ENCODE results near the gene RASSF8.
"Not testable (repeated sequence)": the region's sequence is repeated elsewhere in the genome, so short reads cannot be mapped to it uniquely, and the experiment has no call there.

RASSF8 gene

DNA sequence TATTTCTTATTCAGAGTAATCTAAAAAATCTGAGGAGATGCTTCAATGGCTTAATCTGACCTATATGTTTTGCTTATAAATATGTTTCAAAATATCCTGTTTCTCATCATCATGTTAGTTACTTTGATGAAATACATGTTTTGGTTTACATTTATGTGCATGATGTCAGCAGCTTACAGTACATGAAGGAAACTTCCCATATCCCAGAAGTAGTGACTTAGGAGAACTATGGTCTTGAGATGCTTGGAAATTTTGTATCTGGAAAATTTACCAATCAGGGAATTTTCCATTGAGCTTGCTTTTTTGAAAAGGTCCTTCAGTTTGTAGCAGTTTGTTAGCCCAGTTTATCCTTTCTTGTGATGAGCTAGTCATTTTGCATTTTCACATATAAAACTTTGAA, 73.3 kb downstream of the RASSF8 start:
- DNase-seq = no peak

DNA sequence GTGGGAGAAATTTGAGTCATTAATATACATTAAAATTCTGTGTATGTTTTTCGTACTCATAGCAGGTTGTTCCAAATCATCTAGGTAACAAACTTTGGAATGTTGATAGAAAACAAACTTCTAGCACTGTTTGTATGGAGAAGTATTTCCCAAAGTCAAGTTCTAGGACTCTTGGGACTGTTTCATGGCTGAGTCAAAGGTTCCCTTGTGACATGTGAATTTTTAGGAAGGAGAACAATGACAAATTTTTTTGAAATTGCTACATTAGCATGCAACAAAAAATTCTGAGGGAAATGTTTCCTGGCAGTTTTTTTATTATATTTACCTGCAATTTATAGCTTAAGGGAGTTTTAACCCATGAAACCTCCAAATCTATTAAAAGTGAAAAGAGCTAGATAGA, 73.8 kb downstream of the RASSF8 start:
- DNase-seq = no peak

DNA sequence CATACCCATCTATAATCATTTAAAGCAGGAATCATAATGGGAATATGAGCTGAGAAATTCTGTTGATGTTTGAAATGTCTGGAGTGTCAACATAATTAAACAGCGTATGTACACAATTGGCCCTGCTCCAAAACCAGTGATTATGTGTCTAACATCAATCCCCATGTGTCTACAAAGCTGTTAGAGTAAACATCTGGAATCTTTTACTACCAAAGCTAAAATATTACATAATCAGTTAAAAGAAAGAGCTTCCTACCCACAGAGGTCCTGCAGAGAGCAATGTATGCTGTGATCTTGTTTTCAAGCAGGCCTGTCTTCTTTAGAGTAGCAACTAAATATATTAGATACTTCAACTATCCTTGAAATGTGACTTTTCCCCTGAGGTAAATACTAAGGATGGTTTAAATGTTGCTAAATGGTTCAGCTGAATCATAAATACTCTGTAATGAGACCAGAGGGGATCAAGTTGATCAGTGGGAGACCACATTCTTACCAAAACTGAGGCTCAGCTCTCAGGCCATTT, 74.3 kb downstream of the RASSF8 start:
- no peak for DNase-seq

- no peak for DNase-seq
Measured at GRCh38 chr12:26034371-26035142, 76.1 kb downstream of the RASSF8 start.

DNA sequence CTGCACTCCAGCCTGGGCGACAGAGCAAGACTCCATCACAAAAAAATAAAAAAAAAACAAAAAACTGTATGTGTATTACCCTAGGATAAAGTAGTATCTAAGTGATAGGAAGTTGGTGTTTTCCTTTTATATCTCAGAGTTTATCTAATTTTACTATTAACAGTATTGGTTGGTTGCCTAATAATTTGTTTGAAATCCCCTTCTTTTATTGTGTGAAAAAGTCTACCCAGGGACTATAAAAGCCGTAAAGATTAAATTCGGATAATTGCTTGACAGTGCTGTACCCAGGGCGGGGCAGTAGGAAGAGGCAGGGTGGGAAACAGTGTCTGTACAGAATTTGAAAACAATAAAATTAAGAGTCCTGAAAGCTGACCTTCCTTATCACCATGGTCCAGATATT, 78.4 kb downstream of the RASSF8 start:
- DNase-seq = no peak

DNA sequence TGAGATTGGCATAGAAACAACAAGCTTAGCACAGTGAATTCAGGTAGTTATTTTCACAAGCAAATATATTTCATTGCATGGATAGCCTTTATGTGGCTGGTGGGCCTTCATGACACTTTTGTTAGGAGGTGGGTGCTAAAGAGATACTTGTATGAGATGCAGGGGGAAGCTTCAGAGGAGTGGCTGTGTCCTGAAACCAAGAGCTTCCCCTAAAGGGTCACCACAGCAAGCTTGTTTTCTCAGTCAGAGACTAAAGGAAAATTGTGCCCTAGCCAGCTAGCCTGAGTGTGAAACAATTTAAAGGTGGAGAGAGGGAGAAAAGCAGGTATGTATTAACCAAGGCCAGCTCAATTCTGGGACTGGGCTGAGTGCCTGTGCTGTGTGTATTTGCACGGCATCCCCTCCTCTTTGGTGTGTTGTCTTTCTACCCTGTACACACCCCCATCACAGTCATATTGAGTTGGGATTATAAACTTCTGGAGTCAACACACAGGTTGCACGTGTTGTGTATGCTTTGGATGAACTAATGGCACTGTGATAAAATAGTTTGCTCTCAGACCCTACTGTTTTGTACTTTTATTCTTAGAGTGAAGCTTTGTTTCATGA, 79.2 kb downstream of the RASSF8 start:
- DNase-seq = no peak

DNA sequence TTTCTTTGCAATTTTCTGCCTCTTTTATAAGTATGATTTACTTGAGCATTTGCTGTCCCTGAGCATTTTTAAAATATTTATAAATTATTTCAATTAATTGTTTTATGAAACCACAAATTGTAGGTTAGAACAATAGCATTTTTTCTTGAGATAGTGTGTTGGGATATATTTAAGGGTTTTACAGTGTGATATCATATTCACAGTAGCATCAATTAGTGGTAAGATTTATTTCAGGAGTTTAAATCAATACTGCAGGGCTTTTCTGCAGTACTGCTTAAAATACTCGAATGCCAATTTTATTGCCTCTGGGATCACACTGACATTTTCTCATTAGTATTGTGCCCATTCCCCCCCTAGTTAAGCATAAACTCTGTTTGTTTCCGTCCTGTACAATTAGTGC, 84.2 kb downstream of the RASSF8 start:
- no peak for DNase-seq

- no peak for DNase-seq
Measured at GRCh38 chr12:26043135-26044006, 84.9 kb downstream of the RASSF8 start.

DNA sequence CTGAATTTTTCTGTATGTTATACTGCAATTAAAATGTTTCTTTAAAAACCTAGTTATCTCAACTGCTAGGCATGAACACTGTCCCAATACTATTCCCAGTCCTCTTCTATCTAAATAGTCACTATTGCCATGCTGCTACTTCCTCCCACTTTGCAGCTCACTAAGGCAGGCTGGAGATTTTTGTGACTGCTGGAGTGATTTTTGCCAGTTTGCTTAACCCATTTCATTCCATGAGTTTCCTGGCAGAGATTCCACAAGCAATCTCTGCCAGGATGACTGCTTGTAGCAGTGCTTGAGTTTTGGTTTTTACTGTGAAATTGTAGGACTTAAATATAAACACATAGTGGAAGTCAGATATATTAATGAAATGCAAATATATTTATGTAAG, 85.5 kb downstream of the RASSF8 start:
- DNase-seq = no peak

- DNase-seq = no peak
Measured at GRCh38 chr12:26044592-26044991, 86.1 kb downstream of the RASSF8 start.

DNA sequence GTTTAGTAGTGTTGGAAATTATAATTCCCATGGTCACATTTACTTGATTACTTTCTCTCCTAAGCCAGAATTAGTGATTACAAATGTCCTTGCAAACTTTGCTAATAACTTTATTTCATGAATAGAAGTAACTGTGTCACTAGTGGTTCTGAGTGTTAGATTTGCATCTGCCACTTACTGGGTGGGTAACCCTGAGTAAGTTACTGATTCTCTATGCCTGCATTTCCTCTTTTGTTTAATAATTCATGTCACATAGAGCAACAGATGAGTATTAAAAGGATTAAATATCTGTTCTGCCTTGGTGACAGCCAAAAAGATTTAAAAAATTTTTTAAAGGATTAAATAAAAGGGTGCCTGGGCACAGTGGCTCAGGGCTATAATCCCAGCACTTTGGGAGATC, 87.7 kb downstream of the RASSF8 start:
- DNase-seq = no peak

DNA sequence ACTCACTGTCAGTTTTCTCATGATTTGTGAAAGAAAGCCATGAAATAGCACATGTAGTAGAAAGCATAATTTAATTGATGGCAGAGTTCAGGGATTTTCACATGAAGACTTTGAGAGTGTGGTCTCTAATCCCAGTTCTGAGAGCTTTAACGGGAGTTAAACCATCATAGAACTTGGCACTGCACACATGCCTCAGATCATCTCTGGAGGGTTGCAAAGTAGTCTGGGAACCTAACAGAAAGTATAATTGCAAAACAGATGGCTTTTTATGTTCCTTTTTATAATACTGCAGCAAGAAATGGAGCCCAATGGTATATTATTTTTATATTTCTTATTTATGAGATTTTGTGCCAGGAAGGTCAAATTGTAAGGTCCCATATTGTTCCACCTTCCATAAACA, 88.4 kb downstream of the RASSF8 start:
- DNase-seq = no peak

DNA sequence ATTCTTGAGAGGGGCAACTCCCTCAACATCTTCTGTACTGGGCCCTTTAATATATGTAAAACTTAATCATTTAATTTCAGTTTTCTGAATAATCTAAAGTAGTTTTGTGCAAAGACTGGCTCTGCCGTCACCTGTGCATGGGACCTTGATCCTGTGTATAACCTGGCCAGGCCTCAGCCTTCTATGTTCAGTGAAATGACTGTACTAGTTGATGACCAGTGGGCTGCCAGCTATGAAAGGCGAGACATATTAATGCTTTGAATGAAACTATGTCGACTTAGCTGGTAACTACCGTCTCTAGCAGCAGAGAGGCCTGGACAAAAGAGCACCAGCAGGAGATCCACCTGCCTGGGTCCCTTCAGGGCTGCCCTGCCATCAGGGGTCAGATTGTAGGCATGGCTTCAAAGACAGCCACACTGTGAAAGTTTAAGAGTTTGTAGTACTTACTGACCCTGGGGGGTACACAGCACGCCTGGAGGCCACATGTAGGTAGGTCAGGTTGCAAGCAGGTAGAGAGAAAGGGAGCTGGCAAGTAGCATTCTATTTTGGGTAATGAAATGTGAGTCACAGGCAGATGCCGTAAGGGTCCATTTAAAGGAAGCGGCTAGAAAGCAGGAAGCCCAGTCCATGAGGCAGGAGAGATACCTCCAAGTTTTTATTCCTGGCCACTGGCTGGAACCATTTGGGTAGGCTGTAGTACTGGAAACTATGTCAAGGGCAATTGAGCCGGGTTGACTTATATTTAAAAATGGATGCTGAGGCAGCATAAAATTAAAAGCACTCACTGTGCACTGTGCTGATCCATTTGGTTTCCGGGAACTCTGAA, 89.1 kb downstream of the RASSF8 start:
- no peak for DNase-seq

GRCh38 chr12:26052652-26053051, 94.2 kb downstream of the RASSF8 start:
- DNase-seq = no peak

- DNase-seq = no peak
Measured at GRCh38 chr12:26054383-26054782, 95.9 kb downstream of the RASSF8 start.

GRCh38 chr12:26055087-26055486, 96.6 kb downstream of the RASSF8 start:
- no peak for DNase-seq

DNA sequence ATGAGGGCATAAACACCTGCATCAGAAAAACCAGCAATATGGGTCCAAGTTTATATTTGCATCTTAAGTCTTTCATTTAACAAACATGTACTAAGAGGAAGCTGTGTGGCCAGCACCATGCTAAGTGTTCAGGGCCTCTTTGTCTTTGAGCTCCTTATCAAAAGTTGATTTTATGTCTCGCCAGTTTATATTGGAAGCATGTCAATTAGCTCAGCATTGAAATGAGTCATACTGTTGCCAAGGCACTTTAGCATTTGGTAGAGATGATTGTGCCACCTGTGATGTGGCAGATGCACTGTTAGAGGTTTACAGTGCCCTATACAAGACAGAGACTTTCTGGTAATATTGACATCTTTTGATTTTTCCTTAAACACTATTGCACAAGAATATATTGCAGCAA, 97.9 kb downstream of the RASSF8 start:
- DNase-seq = no peak

- not testable (repeated sequence) for DNase-seq
Measured at GRCh38 chr12:26057271-26057670, 98.8 kb downstream of the RASSF8 start.

DNA sequence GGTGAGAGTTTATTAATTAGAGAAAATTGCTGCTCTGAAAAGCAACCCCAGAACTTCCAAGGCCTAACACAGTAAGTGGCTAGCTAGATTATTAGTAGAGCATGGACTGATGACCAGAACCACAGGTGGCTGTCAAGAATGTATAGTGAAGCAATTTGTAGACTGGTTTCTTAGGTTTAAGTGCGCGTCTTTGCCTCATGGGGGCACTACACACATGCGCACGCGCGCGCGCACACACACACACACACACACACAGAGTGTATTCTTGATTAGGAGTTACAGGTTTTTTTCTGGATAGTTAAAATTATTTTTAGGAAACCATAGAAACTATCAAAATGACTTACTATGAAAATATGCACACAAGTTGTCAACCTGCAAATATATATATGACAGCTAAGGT, 99.8 kb downstream of the RASSF8 start:
- DNase-seq = no peak

DNA sequence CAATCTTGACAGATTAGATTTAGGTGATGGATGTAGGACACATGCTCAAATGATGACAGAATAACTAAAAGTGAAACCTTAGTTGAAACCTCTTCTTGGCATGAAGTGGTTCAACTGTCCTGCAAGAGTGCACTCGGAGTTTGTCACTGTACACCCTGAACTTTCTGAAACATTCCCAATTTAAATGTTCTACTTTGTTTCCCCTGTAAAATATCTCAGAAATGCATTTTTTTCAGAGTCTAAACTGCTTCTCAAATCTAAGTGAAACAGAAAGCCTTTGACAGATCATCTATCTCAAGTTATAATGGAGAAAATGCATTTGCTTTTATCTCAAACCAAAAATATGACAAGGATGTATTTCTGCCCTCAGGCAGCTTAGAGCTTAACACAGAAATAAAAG, 100.3 kb downstream of the RASSF8 start:
- no peak for DNase-seq

GRCh38 chr12:26062006-26062405, 103.5 kb downstream of the RASSF8 start:
- no peak for DNase-seq

DNA sequence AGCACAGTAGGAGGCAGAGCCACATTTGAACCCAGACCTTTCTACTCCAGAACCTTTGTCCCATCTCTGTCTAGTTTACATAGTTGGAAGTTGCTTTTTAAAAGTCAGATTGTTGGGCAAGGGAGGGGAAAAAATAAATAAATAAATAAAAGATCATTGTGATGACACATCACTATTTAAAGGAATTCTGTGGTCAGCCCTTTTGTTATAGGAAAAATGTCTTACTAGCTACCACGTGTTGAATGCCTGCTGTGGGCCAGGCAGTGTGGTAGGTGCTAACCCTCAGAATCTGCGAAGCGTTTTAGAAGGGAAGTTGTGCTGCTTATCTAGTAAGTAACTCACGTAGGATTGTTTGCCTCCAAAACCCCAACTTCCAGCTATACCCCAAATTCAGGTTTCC, 104.1 kb downstream of the RASSF8 start:
- DNase-seq = no peak

- no peak for DNase-seq
Measured at GRCh38 chr12:26065451-26065850, 107.0 kb downstream of the RASSF8 start.

All from NCI-H1694 treated with DMSO at 0.1 percent for 48 hours (cell line).